GM23248 (cell line): ENCODE results near the gene FFAR2. TPM values are rescaled to one million over a fixed set of nuclear protein-coding genes. Genes with fewer than 3 reads are reported as not detected.

Experiments used
- DNase-seq: peaks from one replicate; pipeline ENCODE4 v3.0.0-alpha.2; 2015
- H2AFZ ChIP-seq: fragments of 200-600 bp; sonication (generic); 2 replicates; pipeline ENCODE4 v1.6.1; 2016; ENCODE audit warnings: antibody characterized with exemption
- H3F3A ChIP-seq: fragments of 200-600 bp; sonication (generic); 2 replicates; pipeline ENCODE4 v1.6.1; 2016; ENCODE audit warnings: mild to moderate bottlenecking, antibody characterized with exemption, mixed run types; ENCODE audit not compliant: insufficient read depth
- H3K27ac ChIP-seq: fragments of 200-600 bp; sonication (generic); 2 replicates; pipeline ENCODE4 v1.5.1; 2016; ENCODE audit warnings: mild to moderate bottlenecking
- H3K27me3 ChIP-seq: fragments of 200-600 bp; sonication (generic); replicated peaks from 2 replicates; pipeline ENCODE4 v1.6.1; 2016; ENCODE audit warnings: mild to moderate bottlenecking; ENCODE audit not compliant: insufficient read depth
- H3K36me3 ChIP-seq: fragments of 200-600 bp; sonication (generic); 2 replicates; pipeline ENCODE4 v1.6.1; 2016; ENCODE audit warnings: low read depth, mild to moderate bottlenecking
- H3K4me1 ChIP-seq: fragments of 200-600 bp; sonication (generic); 2 replicates; pipeline ENCODE4 v1.6.1; 2016; ENCODE audit warnings: mild to moderate bottlenecking; ENCODE audit not compliant: insufficient read depth
- H3K4me2 ChIP-seq: fragments of 200-600 bp; sonication (generic); one replicate; pipeline ENCODE4 v1.6.1; 2016; ENCODE audit warnings: mild to moderate bottlenecking; ENCODE audit not compliant: unreplicated experiment
- H3K4me3 ChIP-seq: fragments of 200-600 bp; sonication (generic); 2 replicates; pipeline ENCODE4 v1.5.1; 2016; ENCODE audit warnings: mild to moderate bottlenecking
- H3K79me2 ChIP-seq: fragments of 200-600 bp; sonication (generic); 2 replicates; pipeline ENCODE4 v1.6.1; 2016; ENCODE audit warnings: mild to moderate bottlenecking; ENCODE audit not compliant: insufficient read depth
- H3K9ac ChIP-seq: fragments of 200-600 bp; sonication (generic); 2 replicates; pipeline ENCODE4 v1.6.1; 2016; ENCODE audit warnings: mild to moderate bottlenecking
- H3K9me2 ChIP-seq: fragments of 200-600 bp; sonication (generic); 2 replicates; pipeline ENCODE4 v1.6.1; 2016; ENCODE audit warnings: mixed run types, mild to moderate bottlenecking, moderate library complexity; ENCODE audit not compliant: insufficient read depth
- H3K9me3 ChIP-seq: fragments of 200-600 bp; sonication (generic); one replicate; pipeline ENCODE4 v1.6.1; 2017; ENCODE audit warnings: low read depth
- H4K20me1 ChIP-seq: fragments of 200-600 bp; sonication (generic); 2 replicates; pipeline ENCODE4 v1.6.0; 2016; ENCODE audit not compliant: insufficient read depth
- EZH2 ChIP-seq: fragments of 200-600 bp; sonication (generic); IDR thresholded peaks from 2 replicates; pipeline ENCODE4 v1.6.1; 2018; ENCODE audit warnings: antibody characterized with exemption, mild to moderate bottlenecking; ENCODE audit not compliant: insufficient read depth, poor library complexity, severe bottlenecking
- EZH2phosphoT487 ChIP-seq: fragments of 200-600 bp; sonication (generic); IDR thresholded peaks from 2 replicates; pipeline ENCODE4 v1.6.1; 2018; ENCODE audit warnings: antibody characterized with exemption, moderate library complexity, mild to moderate bottlenecking, low read depth; ENCODE audit not compliant: insufficient read depth
- WGBS, 2 experiments: methylation state at CpG; one replicate each; pipeline ENCODE4 v1.1.6; 2015 to 2017; ENCODE audit warnings: low lambda C conversion rate in 2 of 2, low coverage in 1 of 2; ENCODE audit errors: missing lambda C conversion rate in 2 of 2; 5-methylcytosine and 5-hydroxymethylcytosine counted together
- in situ Hi-C: fragments of 300-500 bp; cut with MboI; formaldehyde crosslinking; loops from 2 replicates; pipeline ENCODE4 v1.15.0; 2020
- polyA plus RNA-seq: library from polyadenylated mRNA; unstranded; fragments of >200 nt; fragmentation: Nextera tagmentation; extraction: Ambion mirVana; gene quantifications from 2 replicates; pipeline ENCODE4 v1.2.1, GENCODE V29; 2016
- total RNA-seq: library from RNA; depleted of rRNA; stranded (reverse); fragments of >200 nt; shearing (Covaris generic); gene quantifications from 2 replicates; pipeline ENCODE4 v1.2.3, GENCODE V29; 2014

The FFAR2 gene
- total and polyA plus RNA-seq, 2 experiments from 2014 or later: not detected

GRCh38 chr19:35451338-35452096, 3.5 kb downstream of the FFAR2 start:
- Histone ChIP-seq H3F3A (no peaks in the 10 kb centered on the region), H3K9me3 (no peaks in the 10 kb centered on the region), H3K9ac (no peak overlapping the region), H3K9me2 (no peaks in the 10 kb centered on the region), H2AFZ (no peak overlapping the region), H3K4me3 (no peak overlapping the region), H3K27ac (no peak overlapping the region), H3K27me3 (peaks cover 30% of the 10 kb centered on the region), H3K36me3 (no peaks in the 10 kb centered on the region), H3K4me2 (no peak overlapping the region), H4K20me1 (no peaks in the 10 kb centered on the region), H3K4me1 (no peaks in the 10 kb centered on the region), H3K79me2 (no peaks in the 10 kb centered on the region)
- DNase-seq: no peak
- WGBS, 2 experiments: 65 to 76% methylated on average over 7 of the region's 7 CpGs
- TF ChIP-seq EZH2: no peak
- TF ChIP-seq EZH2phosphoT487: no peak
- in situ Hi-C loops: no loop called here

- no peaks in the 10 kb centered on the region for H3K9me2 ChIP-seq
- no peak overlapping the region for H3K9ac ChIP-seq
- H4K20me1 ChIP-seq: no peaks in the 10 kb centered on the region
- TF ChIP-seq EZH2phosphoT487: no peak
- no peak for TF ChIP-seq EZH2
- H3K36me3 ChIP-seq: no peaks in the 10 kb centered on the region
- H3K4me1 ChIP-seq: no peaks in the 10 kb centered on the region
- peaks cover 10% of the 10 kb centered on the region for H3K27me3 ChIP-seq
- no peak overlapping the region for H3K4me3 ChIP-seq
- no peak overlapping the region for H3K27ac ChIP-seq
- 62 to 68% methylated on average over 2 of the region's 2 CpGs for WGBS, 2 experiments
- H3F3A ChIP-seq: no peaks in the 10 kb centered on the region
- no peak overlapping the region for H3K4me2 ChIP-seq
- in situ Hi-C loops: no loop called here
- no peaks in the 10 kb centered on the region for H3K9me3 ChIP-seq
- H2AFZ ChIP-seq: no peak overlapping the region
- H3K79me2 ChIP-seq: no peaks in the 10 kb centered on the region
- DNase-seq: no peak
These were observed 6.6 kb downstream of the FFAR2 start for GRCh38 chr19:35454663-35455062.

- H3K9me2 ChIP-seq: no peaks in the 10 kb centered on the region
- H4K20me1 ChIP-seq: no peaks in the 10 kb centered on the region
- no peaks in the 10 kb centered on the region for H3K36me3 ChIP-seq
- H3F3A ChIP-seq: no peaks in the 10 kb centered on the region
- in situ Hi-C loops: no loop called here
- H3K9me3 ChIP-seq: no peaks in the 10 kb centered on the region
- DNase-seq: no peak
- H3K4me2 ChIP-seq: no peak overlapping the region
- no peak overlapping the region for H3K27ac ChIP-seq
- no peak overlapping the region for H2AFZ ChIP-seq
- no peaks in the 10 kb centered on the region for H3K4me1 ChIP-seq
- 61 to 74% methylated on average over 3 of the region's 3 CpGs for WGBS, 2 experiments
- no peak overlapping the region for H3K4me3 ChIP-seq
- no peak overlapping the region for H3K9ac ChIP-seq
- no peak for TF ChIP-seq EZH2phosphoT487
- TF ChIP-seq EZH2: no peak
- no peaks in the 10 kb centered on the region for H3K79me2 ChIP-seq
- peaks cover 6% of the 10 kb centered on the region for H3K27me3 ChIP-seq
These were observed 7.7 kb downstream of the FFAR2 start for GRCh38 chr19:35455616-35456201.

- Histone ChIP-seq H4K20me1 (no peaks in the 10 kb centered on the region), H3K27me3 (peaks cover 6% of the 10 kb centered on the region), H3K4me2 (no peak overlapping the region), H3K4me1 (no peaks in the 10 kb centered on the region), H3K9me2 (no peaks in the 10 kb centered on the region), H3K27ac (no peak overlapping the region), H3K4me3 (no peak overlapping the region), H3K9ac (no peak overlapping the region), H3K36me3 (no peaks in the 10 kb centered on the region), H3F3A (no peaks in the 10 kb centered on the region), H2AFZ (no peak overlapping the region), H3K79me2 (no peaks in the 10 kb centered on the region), H3K9me3 (no peaks in the 10 kb centered on the region)
- in situ Hi-C loops: no loop called here
- TF ChIP-seq EZH2: no peak
- TF ChIP-seq EZH2phosphoT487: no peak
- WGBS, 2 experiments: 66 to 72% methylated on average over 5 of the region's 5 CpGs
- no peak for DNase-seq
These were observed 9.1 kb downstream of the FFAR2 start for GRCh38 chr19:35457173-35457572.
